Fibroblast of skin of scalp (primary cell): ENCODE data around the gene POM121.
"Not testable (repeated sequence)": the region's sequence is repeated elsewhere in the genome, so short reads cannot be mapped to it uniquely, and the experiment has no call there.

Experiments
- DNase-seq: peaks from one replicate; pipeline ENCODE4 v3.0.0-alpha.2; 2013

POM121 gene

DNA sequence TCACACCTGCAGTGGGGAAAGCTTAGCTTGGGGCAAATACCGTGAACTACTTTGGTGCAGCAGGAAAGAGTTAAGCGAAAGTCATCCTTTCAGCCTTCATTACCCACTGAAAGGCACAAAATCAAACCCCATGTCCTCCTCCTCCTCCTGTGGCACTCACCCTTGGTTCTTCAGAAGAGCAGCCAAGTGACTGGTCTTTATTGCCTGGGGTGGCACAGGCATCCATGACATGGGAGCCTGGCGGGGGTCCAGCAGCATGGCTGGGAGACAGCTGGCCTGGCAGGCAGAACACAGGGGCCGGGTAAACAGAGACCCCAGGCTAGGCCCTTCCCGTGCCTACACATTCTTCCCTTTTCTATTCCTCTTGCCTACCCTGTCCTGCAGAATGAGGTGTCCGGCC lies 24.8 kb downstream of the POM121 start:
- not testable (repeated sequence) for DNase-seq

DNA sequence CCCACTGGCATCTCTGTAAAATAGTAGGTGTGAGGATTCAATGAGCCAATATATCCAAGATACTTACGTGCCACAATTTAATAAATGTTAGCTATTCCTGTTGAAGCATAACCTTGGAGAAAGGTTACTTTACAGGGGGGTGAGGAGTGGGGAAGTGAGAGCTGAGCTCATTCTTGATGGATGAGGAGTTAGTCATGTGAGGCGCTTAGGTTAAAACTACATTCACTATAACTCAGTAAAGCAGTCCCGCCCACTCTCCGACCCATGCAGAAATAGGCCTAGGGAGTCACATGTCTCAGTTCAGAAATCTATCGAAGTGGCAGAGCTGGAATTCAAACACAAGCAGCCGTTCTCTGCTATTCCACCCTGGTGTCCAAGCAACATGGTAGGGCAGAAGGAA lies 25.5 kb downstream of the POM121 start:
- not testable (repeated sequence) for DNase-seq

DNA sequence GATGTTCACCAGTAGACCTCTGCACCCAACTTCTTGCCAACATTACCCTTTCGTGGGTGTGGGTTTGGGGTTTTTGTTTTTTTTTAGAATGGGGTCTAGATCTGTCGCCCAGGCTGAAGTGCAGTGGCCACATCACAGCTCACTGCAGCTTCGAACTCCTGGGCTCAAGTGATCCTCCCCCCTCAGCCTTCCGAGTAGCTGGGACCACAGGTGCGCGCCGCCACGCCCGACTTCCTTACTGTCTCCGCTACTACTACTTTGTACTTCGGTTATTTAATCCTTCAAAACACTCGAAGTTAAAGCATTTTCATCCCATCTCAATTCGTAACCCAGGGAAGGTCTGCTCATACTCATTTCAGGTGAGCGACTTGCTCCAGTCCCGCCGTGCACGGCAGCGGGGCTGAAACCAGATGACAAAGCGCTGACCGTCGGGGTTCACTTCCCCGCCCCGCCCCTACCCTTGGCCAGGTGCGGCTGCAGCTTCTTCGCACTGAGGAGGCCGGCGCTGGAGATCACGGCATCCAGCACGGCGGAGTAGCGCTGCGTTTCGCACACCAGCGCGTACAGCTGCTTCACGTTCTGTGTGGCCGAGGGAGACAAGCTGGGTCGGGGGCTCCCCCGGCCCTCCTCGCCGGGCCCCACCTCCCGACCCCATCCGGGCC lies 29.1 kb downstream of the POM121 start:
- not testable (repeated sequence) for DNase-seq

DNA sequence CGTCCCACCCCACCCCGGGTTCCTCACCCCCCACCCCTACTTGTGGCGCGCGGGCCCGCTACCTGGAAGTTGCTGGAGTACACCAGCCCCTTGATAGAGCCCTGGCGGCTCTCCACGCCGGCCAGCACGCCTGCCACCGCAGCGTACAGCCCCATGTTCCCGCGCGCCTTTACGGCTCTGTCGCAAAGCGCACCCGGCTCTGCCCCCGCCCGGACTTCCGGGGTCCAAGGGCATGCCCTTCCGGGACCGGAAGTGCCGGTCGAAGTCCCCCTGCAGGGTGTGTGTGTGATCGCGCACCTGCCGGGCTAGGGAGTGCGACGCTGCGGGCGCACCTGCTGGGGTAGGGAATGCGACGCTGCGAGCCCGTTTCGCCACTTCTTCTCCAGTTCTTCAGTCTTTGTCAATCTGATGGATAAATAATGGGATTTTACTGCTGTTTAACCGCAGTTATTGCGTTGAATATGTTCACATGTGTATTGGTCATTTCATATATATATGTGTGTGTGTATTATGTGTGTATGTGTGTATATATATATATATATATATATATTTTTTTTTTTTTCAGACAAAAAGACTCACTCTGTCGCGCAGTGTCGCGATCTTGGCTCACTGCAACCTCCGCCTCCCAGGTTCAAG lies 29.8 kb downstream of the POM121 start:
- not testable (repeated sequence) for DNase-seq

DNA sequence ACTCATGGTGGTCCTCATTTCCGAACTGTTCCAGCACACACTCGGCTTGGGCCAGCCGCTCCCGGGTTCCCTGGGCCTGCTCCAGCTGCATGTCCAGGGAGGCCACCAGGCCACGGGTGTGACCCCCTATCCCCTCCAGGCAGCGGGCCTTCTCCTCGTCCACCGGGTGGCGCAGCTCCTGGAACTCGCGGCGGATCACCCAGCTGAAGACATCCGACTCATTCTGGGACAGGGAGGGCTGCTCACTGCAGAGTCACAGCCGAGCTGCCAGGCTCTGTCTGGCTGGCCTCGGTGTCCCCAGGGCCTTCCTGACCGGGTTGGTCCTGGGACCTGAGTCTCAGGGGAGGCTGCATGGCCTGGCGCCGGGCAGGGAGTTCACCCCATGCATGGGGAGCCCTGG lies 35.1 kb downstream of the POM121 start:
- DNase-seq, result not testable (repeated sequence)

DNA sequence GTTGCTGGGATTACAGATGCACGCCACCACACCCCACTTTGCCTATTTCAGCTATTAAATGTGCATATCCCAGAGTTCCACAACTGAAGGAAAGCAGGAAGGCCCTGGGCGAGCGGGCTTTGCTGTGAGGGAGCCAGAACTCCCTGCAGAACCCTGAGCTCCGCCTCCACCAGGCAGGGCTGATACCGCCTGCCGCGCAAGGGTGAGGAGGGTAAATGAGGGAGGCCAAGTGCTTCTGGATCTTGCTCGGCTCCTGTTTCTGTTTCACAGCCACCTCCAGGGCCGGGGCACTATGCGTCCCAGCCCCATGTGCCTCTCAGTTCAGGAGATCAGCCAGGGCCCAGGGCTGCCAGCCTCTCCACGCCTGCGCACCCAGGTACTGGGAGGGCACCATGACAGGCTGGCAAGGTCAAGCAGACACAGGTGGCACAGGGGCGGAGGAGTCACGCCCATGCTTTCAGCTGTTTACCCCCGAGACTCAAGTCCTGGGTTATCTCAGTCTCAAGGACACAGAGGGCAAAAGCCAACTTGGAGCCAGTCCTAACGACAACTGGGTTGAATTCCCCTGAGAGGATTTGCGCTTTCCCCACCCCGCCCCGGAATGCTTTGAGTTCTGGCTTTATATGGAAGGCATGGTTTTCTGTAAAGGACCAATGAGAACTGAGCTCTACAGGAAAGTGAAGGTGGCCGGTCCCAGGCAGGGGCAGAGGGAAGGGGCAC lies 35.9 kb downstream of the POM121 start:
- not testable (repeated sequence) for DNase-seq

DNA sequence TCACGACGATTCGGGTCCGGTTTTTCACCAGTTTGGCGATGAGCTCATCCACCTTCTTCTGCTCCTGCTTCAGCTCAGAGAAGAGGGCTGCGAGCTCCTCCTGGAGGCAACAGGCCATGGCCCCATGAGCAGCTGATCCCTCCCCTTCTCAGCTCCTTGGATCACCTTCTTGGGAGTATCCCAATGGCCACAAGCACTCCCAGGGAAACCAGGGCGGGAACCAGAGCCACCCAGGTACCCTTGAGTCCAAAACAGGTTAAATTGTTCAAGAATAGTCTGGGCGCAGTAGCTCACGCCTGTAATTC lies 36.4 kb downstream of the POM121 start:
- DNase-seq, result not testable (repeated sequence)

DNA sequence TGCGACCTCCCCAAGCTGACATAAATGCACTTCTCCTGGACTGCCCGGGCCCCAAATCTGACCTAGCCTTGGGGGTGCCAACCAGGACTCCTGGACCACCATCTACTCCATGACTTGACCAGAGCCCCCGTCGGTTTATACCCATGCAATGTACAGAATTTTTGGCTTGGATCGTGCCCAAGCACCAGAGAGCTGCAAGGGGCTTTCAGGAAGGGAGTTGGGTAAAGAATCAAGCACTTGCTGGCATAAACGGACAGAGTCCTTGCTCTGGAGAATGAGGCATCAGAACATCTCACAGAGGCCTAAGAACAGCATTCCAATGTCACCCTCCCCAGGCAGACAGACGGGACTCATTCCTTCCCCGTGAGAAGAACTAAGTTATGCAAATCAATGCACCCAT lies 38.2 kb downstream of the POM121 start:
- DNase-seq, result not testable (repeated sequence)

DNA sequence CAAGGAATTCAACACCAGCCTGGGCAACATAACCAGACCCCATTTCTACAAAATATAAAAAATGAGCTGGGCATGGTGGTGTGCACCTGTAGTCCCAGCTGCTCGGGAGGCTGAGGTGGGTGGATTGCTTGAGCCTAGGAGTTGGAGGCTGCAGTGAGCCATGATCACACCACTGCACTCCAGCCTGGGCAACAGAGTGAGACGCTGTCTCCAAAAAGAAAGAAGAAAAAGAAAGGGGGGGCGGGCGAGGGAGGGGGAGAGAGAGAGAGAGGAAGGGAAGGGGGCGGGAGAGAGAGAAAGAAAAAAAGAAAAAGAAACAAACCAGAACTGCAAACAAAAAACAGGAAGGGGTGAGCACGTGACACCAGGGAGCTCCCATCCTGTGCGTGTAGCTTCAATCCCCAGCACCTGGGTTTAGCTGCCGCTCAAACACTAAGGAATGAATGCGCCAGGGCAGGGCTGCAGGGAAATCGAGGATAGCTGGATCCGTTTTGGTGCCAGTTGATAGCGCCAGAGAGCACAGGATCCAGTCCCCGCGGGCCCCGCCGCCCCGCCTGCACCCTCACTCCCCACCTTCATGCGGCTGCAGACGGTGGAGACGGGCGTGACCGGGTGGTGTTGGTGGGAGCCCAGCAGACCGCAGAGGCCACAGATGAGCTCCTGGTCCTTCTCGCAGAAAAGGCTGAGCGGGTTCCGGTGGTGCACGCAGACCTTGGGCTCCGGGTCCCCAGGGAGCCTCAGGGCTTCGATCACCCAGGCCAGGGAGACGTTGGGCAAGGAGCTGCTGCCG lies 40.5 kb downstream of the POM121 start:
- DNase-seq, result not testable (repeated sequence)

DNA sequence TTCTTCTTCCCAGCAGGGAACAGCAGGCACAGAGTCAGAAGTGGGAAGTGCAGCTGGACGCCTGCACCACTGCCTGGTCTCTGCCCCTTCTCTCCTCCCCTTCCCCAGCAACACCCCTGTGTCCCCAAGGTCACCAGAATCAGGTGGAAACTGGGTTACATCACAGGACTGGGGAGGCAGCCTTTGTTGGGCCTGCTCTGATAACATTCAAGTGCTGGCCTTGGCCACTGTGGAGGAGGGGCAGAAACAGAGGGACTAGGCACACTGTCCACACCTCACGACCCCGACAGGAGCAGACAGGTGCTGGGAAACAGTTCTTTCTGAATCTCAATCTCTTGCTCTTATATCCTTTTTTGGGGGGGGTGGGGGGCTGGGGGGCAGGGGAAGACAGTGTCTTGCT lies 42.0 kb downstream of the POM121 start:
- DNase-seq, result not testable (repeated sequence)

DNA sequence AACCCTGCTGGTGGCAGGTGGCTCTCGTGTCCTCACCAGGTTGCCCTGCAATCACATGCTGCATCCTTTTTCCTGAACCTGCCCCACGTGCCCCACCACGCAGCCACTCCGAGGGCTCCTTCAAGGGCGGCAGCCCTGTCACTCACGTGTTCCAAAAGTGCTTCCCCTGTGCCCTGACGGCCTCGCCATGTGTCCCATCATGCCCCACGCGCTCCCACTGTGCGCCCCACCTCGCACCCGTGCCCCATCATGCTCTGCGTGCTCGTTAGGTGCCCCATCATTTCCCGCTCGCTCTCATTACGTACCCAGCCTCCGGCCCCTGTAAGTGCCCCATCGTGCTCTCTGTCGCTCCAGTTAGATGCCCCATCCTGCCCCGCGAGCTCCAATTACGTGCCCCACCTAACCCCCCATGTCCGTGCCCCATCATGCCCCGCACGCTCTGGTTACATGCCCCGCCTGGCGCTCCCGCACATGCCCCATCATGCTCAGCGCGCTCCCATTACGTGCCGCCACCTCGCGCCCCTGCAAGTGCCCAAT lies 44.2 kb downstream of the POM121 start, which contains the start of gene TRIM74:
Gene TRIM74 (minus strand): TSS at position 487 of the 537 bp plus-strand sequence. CDS start 3,309 bp downstream, outside the sequence.
- not testable (repeated sequence) for DNase-seq

DNA sequence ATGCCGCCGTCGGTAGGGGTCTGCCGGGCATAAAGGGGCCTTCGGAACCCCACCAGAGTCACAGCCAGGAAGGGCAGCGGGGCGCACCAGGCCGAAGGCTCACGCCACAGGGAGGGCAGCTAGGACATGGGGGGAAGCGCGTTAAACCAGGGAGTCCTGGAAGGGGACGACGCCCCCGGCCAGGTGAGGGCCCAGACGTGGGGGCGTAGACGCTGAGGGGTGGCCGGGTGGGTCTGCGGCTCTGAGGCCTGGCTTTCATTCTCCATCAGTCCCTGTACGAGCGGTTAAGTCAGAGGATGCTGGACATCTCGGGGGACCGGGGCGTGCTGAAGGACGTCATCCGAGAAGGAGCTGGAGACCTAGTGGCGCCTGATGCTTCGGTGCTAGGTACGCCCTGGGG lies 44.8 kb downstream of the POM121 start:
- not testable (repeated sequence) for DNase-seq

DNA sequence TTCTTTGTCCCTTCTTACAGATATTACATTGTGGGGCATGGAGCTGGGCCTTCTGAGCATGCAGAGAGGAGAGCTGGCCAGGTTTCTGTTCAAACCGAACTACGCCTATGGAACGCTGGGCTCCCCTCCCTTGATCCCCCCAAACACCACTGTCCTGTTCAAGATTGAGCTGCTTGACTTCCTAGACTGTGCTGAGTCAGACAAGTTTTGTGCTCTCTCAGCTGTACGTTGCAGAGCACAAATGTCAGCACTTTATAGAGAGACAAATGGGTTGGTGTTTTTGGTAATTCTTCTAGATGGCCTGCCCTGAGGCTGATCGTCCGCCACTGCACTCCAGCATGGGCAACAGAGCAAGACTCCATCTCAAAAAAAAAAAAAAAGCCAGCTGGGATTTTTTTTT lies 46.6 kb downstream of the POM121 start:
- not testable (repeated sequence) for DNase-seq

DNA sequence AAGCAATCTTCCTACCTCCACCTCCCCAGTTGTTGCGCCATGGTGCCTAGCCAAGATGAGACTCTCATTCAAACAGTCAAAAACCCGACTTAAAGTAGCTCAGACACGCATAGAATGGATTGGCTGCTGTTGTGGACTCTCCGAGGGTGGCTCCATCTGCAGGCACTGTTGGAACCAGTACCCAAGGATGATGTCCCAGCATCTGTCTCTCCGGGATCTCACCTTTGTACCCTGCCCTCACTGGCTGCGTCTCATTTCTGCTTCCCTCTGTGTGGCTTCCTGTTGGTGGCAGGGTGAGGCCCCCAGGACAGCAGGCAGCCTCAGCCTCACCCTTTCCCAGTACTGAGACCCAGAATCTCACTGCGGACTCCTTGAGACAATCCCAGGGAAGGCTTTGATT lies 49.9 kb downstream of the POM121 start:
- not testable (repeated sequence) for DNase-seq

DNA sequence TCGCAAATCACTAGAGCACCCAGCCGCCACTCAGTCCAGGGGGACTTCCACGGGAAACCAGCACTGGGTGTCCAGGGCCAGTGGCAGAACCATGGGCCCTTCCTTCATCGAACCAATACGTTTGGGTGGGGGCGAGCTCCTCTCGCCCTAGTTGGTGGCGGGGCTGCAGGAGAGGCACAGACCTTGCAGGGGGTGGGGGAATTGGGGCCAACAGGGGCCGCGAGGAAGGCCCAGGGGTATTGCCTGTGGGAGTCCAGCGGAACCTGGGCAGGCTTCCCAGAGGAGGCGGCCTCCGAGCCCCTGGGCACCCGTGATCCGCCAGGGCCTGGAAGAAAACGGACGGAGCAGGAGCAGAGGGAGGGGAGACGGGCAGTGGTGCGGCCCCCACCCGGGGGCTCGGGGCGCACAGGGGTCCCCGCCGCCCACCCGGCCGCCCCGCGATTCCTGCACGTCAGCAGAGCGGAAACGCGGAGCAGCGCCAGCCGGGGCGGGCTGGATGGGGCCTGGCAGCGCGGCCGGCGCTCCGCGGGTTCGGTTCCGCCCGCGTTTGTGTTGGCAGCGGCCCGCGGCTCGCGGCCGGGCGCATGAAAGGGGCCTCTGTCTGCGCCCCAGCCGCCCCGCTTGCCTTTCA lies 50.9 kb downstream of the POM121 start:
- not testable (repeated sequence) for DNase-seq

DNA sequence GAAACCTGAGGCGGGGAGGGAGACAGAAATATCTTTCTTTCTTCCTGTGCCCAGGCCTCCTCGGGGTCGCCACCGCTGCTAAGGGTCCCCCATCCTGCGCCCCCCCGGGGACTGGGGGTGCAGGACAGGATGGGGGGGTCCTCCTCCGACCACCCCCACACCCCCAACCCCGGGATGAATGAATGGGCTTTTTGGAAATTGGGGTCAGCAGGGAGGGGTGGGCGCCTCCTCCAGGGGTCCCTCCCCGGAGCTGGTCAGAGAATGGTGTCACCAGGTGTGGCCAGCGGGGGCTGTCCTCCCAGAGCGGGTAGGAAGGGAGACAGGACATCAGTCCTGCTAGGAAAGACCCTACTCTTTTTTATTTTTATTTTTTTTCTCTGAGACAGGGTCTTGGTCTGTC lies 51.5 kb downstream of the POM121 start:
- DNase-seq, result not testable (repeated sequence)

DNA sequence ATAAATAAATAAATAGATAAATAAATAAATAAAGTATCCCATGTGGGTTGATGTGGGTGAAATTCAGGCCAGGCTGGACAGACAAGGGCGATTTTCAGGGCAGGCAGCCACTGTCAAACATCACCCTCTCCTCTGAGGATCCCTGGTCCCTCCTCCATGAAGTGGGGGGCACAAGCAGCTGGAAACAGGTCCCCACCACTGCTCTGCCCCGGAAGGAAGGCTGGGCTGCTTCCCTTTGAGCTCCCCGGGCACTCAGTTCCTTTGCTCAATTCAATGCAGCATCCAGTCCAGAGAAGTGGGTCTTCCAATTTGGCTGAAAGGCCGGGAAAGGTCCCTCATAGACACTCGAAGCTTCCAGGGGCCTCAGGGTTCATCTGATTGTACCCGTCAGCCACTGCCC lies 55.5 kb downstream of the POM121 start:
- DNase-seq, result not testable (repeated sequence)

DNA sequence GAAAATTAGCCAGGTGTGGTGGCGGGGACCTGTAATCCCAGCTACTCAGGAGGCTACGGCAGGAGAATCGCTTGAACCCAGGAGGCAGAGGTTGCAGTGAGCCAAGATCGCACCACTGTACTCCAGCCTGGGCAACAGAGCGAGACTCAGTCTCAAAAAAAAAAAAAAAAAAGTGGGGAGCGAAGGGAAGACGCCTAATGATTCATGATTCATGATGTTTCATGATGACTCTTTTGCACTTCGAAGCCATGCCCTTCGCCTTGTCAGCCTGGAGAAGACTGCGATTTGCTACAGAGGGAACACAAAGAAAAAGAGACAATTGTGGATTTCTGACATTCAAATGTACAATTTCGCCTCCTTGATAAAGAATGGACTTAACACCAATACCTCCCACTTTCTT lies 57.2 kb downstream of the POM121 start:
- DNase-seq, result not testable (repeated sequence)

DNA sequence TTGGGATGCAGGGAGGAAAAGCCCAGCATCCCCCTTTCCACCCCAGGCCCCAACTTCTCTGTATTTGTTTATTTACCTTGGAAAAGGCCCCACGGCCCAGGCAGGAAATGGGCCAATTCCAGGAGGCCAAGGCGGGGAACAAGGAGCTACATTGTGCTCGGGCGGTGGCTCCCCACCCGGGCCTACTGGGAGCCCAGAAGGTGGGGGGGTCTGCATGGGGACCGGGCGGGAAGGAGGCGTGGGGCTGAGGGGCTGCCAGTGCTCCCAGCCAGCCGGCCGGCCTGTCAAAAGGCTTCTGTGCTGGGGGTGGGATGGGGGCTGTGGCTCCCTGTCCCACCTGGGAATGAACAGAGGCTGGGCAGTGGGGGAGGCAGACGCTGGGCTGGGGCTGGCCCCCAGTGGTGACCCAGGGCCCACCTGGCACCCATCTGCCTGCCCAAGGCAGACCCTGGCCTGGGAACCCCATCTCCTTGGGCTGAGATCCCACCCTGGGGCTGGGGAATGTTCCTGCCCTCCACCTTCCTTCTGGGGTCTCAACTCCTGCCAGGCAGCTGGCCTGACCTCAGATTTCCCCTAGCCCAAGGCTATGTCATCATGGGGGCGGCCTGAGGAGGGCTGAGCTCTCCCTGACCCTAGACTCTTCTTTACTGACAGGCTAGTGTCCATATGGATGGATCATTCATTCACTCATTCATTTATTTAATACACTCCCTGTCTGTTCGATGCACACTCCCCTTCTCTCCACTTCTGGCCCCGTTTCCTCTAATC lies 65.4 kb downstream of the POM121 start:
- DNase-seq, result not testable (repeated sequence)

DNA sequence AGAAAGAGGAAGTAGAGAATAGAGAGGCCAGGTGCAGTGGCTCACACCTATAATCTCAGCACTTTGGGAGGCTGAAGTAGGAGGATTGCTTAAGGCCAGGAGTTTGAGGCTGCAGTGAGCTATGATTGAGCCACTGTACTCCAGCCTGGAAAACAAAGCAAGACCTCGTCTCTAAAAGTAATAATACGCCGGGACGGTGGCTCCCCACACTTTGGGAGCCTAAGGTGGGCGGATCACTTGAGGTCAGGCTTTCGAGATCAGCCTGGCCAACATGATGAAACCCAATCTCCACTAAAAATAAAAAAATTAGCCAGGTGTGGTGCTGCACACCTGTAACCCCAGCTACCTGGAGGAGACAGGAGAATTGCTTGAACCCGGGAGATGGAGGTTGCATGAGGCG lies 70.6 kb downstream of the POM121 start:
- not testable (repeated sequence) for DNase-seq

DNA sequence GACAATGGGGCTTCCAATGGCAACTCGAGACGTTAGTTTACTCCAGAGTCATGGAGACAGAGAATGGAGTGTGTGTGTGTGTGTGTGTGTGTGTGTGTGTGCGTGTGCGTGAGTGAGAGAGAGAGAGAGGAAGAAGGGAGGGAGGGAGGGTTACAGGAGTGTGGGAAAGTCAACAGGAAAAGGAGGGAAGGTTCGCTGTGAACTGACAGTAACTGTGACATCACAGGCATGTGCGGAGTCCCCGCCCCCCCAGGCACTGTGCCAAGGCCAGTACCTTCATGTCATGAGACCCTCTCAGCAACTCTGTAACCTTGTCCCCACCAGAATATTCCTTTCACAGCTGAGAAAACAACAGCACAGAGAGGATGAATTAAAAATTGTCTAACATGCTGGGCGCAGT lies 72.6 kb downstream of the POM121 start:
- not testable (repeated sequence) for DNase-seq
